GM19025 (cell line): ENCODE results near the gene FBXO31.

Experiments
- ATAC-seq: cut with Tn5 transposase; IDR thresholded peaks from one replicate; pipeline ENCODE4 v1.9.1; 2021; ENCODE audit warnings: mild to moderate bottlenecking, low read depth, moderate library complexity; ENCODE audit not compliant: unreplicated experiment

The FBXO31 gene

GRCh38 chr16:87383505-87384161, at the start of gene FBXO31:
FBXO31 (minus strand) TSS chr16:87383776; CDS start chr16:87383744, 32 bp downstream.
- peak; percentile 36 for ATAC-seq

- no peak for ATAC-seq
Measured at GRCh38 chr16:87432330-87432915, 48.8 kb upstream of the FBXO31 start.

GRCh38 chr16:87431926-87432325, 48.4 kb upstream of the FBXO31 start:
- no peak for ATAC-seq

GRCh38 chr16:87426423-87427215, 43.0 kb upstream of the FBXO31 start:
- ATAC-seq = no peak

- ATAC-seq = no peak
Measured at GRCh38 chr16:87425941-87426340, 42.4 kb upstream of the FBXO31 start.

GRCh38 chr16:87424266-87424665, 40.7 kb upstream of the FBXO31 start:
- no peak for ATAC-seq

GRCh38 chr16:87423429-87423828, 39.9 kb upstream of the FBXO31 start:
- no peak for ATAC-seq

GRCh38 chr16:87422106-87422505, 38.5 kb upstream of the FBXO31 start:
- ATAC-seq = no peak

GRCh38 chr16:87421003-87421912, 37.7 kb upstream of the FBXO31 start:
- ATAC-seq = no peak

GRCh38 chr16:87420026-87421002, 36.7 kb upstream of the FBXO31 start:
- ATAC-seq = no peak

GRCh38 chr16:87418644-87419043, 35.1 kb upstream of the FBXO31 start:
- ATAC-seq = no peak

GRCh38 chr16:87418216-87418615, 34.6 kb upstream of the FBXO31 start:
- ATAC-seq = no peak

GRCh38 chr16:87417528-87417910, 33.9 kb upstream of the FBXO31 start:
- no peak for ATAC-seq

- ATAC-seq = no peak
Measured at GRCh38 chr16:87416826-87417527, 33.4 kb upstream of the FBXO31 start.

GRCh38 chr16:87415441-87415840, 31.9 kb upstream of the FBXO31 start:
- no peak for ATAC-seq

GRCh38 chr16:87414251-87414680, 30.7 kb upstream of the FBXO31 start:
- ATAC-seq = no peak

GRCh38 chr16:87412996-87413421, 29.4 kb upstream of the FBXO31 start:
- no peak for ATAC-seq

GRCh38 chr16:87412371-87412995, 28.9 kb upstream of the FBXO31 start:
- no peak for ATAC-seq
